Measurements from ENCODE around the gene SPANXN4.

SPANXN4 gene

GRCh38 chrX:143002206-143002605 is 23.5 kb upstream of the SPANXN4 start:
- TF ChIP-seq PPARA (CRISPR knock-in tag; IDR thresholded peaks at IDR 0.05; ENCODE audit: borderline replicate concordance) (no peak), ZC3H10 (CRISPR knock-in tag; IDR thresholded peaks at IDR 0.05) (no peak), ZFP30 (CRISPR knock-in tag; IDR thresholded peaks at IDR 0.05) (no peak), BACH2 (CRISPR knock-in tag; IDR thresholded peaks at IDR 0.05; ENCODE audit: borderline replicate concordance) (no peak), ZFP3 (CRISPR knock-in tag; IDR thresholded peaks at IDR 0.05) (no peak), ZNF8 (CRISPR knock-in tag; IDR thresholded peaks at IDR 0.05) (no peak), ZNF565 (CRISPR knock-in tag; conservative IDR thresholded peaks at IDR 0.05; ENCODE audit: low read depth) (no peak), CREB5 (CRISPR knock-in tag; IDR thresholded peaks at IDR 0.05; ENCODE audit: low read depth) (no peak), GLIS3 (CRISPR knock-in tag; IDR thresholded peaks at IDR 0.05) (no peak), SNAI2 (CRISPR knock-in tag; IDR thresholded peaks at IDR 0.05) (no peak), ARNTL (CRISPR knock-in tag; IDR thresholded peaks at IDR 0.05; ENCODE audit: borderline replicate concordance, low read depth) (no peak), TSHZ2 (CRISPR knock-in tag; IDR thresholded peaks at IDR 0.05) (no peak), TCF4 (CRISPR knock-in tag; IDR thresholded peaks at IDR 0.05; ENCODE audit: borderline replicate concordance) (no peak), RARB (CRISPR knock-in tag; IDR thresholded peaks at IDR 0.05) (no peak), CSRNP3 (CRISPR knock-in tag; IDR thresholded peaks at IDR 0.05) (no peak), OSR1 (CRISPR knock-in tag; IDR thresholded peaks at IDR 0.05) (no peak), POU6F1 (CRISPR knock-in tag; IDR thresholded peaks at IDR 0.05; ENCODE audit: borderline replicate concordance, low read depth) (no peak)
- no peak for ATAC-seq

GRCh38 chrX:143017272-143017671 is 8.5 kb upstream of the SPANXN4 start:
- TF ChIP-seq CSDC2 (CRISPR knock-in tag; IDR thresholded peaks at IDR 0.05) (no peak), TSHZ2 (CRISPR knock-in tag; IDR thresholded peaks at IDR 0.05) (no peak), ZFP3 (CRISPR knock-in tag; IDR thresholded peaks at IDR 0.05) (no peak), PPARA (CRISPR knock-in tag; IDR thresholded peaks at IDR 0.05; ENCODE audit: borderline replicate concordance) (no peak), SNAI2 (CRISPR knock-in tag; IDR thresholded peaks at IDR 0.05) (no peak), ZFP30 (CRISPR knock-in tag; IDR thresholded peaks at IDR 0.05) (no peak), ARNTL (CRISPR knock-in tag; IDR thresholded peaks at IDR 0.05; ENCODE audit: borderline replicate concordance, low read depth) (no peak), GLIS3 (CRISPR knock-in tag; IDR thresholded peaks at IDR 0.05) (no peak), CSRNP3 (CRISPR knock-in tag; IDR thresholded peaks at IDR 0.05) (no peak), ZC3H10 (CRISPR knock-in tag; IDR thresholded peaks at IDR 0.05) (no peak), ISL1 (CRISPR knock-in tag; IDR thresholded peaks at IDR 0.05) (no peak), ZNF8 (CRISPR knock-in tag; IDR thresholded peaks at IDR 0.05) (no peak), ZNF565 (CRISPR knock-in tag; conservative IDR thresholded peaks at IDR 0.05; ENCODE audit: low read depth) (no peak), BACH2 (CRISPR knock-in tag; IDR thresholded peaks at IDR 0.05; ENCODE audit: borderline replicate concordance) (no peak), CREB5 (CRISPR knock-in tag; IDR thresholded peaks at IDR 0.05; ENCODE audit: low read depth) (no peak), TCF4 (CRISPR knock-in tag; IDR thresholded peaks at IDR 0.05; ENCODE audit: borderline replicate concordance) (no peak), ZNF70 (CRISPR knock-in tag; IDR thresholded peaks at IDR 0.05) (no peak)
- ATAC-seq, result no peak
